ENCODE data around the gene OGFRL1. TPM values are rescaled to one million over a fixed set of nuclear protein-coding genes. Genes with fewer than 3 reads are reported as not detected.
"Not testable (repeated sequence)": the region's sequence is repeated elsewhere in the genome, so short reads cannot be mapped to it uniquely, and the experiment has no call there.

The OGFRL1 gene
- total RNA-seq, 3 donors from 2014 or later = 2.5 to 3.0 (median 2.7) TPM

DNA sequence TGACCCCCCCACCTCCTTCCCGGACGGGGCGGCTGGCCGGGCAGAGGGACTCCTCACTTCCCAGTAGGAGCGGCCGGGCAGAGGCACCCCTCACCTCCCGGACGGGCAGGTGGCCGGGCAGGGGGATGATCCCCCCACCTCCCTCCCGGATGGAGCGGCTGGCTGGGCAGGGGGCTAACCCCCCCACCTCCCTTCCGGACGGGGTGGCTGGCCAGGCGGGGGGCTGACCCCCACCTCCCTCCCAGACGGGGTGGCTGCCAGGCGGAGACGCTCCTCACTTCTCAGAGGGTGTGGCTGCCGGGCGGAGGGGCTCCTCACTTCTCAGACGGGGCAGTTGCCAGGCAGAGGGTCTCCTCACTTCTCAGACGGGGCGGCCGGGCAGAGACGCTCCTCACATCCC, 22.2 kb upstream of the OGFRL1 start:
- DNase-seq; H3K4me1 Mint-ChIP-seq (ENCODE audit: low read depth); H3K9me3 Mint-ChIP-seq; H3K27me3 Mint-ChIP-seq (ENCODE audit: low read depth); ATAC-seq; H3K4me3 Mint-ChIP-seq; H3K36me3 Mint-ChIP-seq (ENCODE audit: insufficient read depth): not testable (repeated sequence)

DNA sequence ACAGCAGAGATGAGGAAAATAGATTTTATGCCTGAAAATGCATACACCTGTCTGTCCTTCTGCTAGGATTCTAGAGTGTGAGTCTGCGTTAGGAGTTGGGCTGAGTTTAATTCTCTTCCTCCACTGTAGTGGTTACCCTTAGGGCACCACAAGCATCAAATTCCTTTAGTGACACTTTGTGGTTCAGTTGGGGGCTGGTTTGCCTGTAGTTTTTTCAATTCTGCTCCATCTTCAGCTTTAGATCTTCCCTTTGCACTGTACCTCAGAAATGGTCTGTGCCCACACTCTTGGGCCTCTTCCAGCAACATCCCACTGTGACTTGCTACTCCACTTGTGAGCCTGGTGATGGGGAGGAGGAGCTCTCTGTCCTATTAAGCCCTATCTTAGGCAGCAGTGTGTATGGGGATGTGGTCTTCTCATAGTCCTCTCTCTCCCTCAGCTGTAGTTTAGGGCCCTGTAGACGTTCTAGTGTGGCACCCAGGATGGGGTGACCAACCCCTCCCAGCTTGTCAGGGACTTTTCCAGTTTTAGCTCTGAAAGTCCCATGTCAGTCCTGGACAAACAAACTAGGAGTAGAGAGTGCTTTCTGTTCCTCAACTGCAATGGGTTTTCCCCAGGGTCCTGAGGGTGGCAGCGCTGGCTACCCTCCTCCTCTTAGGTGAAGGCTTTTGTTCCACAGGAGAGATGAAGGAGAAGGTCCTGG, 19.7 kb upstream of the OGFRL1 start:
- H3K4me1 Mint-ChIP-seq (ENCODE audit: low read depth) = peaks cover 5% of the 10 kb centered on the region
- DNase-seq (no peak), ATAC-seq (no peak)
- H3K4me3 Mint-ChIP-seq = no peak overlapping the region
- no peaks in the 10 kb centered on the region for H3K36me3 Mint-ChIP-seq (ENCODE audit: insufficient read depth)
- H3K9me3 Mint-ChIP-seq = peaks cover 10% of the 10 kb centered on the region
- H3K27me3 Mint-ChIP-seq (ENCODE audit: low read depth) = peaks cover 11% of the 10 kb centered on the region

DNA sequence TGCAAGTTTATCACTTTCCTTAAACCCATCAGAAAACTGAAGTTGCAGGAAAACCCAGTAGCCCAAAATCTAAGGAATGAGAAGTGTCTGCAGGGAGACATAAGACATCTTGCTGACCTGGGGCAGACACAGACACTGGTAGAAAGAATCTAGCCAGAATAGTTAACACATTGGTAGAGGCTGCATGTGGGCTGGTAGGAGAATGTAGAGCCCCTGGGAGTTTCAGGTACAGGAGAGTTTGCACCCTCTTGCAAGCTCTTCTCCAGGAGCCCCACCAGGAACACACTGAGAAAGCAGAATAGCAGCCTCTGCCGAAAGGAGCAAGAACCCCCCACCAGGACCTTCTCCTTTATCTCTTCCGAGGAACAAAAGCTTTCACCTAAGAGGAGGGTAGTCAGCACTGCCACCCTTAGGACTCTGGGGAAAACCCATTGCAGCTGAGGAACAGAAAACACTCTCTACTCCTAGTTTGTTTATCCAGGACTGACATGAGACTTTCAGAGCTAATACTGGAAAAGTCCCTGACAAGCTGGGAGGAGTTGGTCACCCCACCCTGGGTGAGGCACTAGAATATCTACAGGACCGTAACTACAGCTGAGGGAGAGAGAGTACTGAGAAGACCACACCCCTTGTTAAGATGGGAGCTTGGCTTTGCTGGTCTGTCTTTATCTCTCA, 10.5 kb upstream of the OGFRL1 start:
- Mint-ChIP-seq H3K9me3 (no peaks in the 10 kb centered on the region), H3K36me3 (ENCODE audit: insufficient read depth) (no peaks in the 10 kb centered on the region), H3K4me1 (ENCODE audit: low read depth) (no peaks in the 10 kb centered on the region), H3K27me3 (ENCODE audit: low read depth) (no peaks in the 10 kb centered on the region), H3K4me3 (no peak overlapping the region)
- DNase-seq = no peak
- ATAC-seq = no peak

DNA sequence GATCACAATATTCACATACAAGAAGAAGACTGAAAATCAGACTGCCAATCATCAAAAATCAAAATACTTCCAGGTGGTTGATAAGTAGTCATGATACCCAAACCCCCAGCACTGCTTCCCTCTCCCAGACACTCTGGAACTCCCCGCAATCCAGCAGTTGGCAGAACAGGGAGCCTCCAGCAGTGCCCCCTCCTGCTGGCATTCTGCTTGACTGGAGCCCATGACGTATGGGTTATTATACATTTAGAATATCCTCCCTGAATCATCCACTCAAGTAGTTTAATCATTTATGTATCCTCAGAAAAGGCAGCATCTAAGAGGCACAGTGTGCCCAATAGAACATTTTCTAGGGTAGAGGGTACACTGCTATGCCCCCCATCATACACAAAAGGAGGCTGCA, 9.3 kb upstream of the OGFRL1 start:
- H3K27me3 Mint-ChIP-seq (ENCODE audit: low read depth) = no peaks in the 10 kb centered on the region
- H3K4me3 Mint-ChIP-seq = no peak overlapping the region
- ATAC-seq (no peak), DNase-seq (no peak)
- H3K4me1 Mint-ChIP-seq (ENCODE audit: low read depth) = no peaks in the 10 kb centered on the region
- H3K9me3 Mint-ChIP-seq = no peaks in the 10 kb centered on the region
- no peaks in the 10 kb centered on the region for H3K36me3 Mint-ChIP-seq (ENCODE audit: insufficient read depth)

DNA sequence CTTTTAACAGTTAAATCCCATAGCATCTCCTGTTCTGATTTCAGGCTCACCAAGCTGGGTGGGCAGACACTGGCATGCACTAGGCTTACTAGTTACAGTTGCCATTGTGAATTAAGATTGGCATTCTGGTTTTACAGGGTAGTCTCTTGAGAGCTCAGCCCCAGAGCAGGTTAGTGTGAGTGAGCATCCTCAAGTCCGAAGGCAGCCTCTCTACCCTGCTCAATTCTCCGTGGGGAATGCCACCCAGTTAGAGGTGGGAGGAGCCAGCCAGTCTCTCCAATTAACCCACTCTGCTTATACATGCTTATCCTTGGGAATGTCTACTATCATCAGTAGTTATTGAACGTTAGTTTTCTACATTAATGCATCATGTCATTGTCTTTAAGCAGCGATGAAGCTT, 8.9 kb upstream of the OGFRL1 start:
- DNase-seq (no peak), ATAC-seq (no peak)
- no peaks in the 10 kb centered on the region for H3K9me3 Mint-ChIP-seq
- H3K4me3 Mint-ChIP-seq = no peak overlapping the region
- H3K4me1 Mint-ChIP-seq (ENCODE audit: low read depth) = no peaks in the 10 kb centered on the region
- no peaks in the 10 kb centered on the region for H3K36me3 Mint-ChIP-seq (ENCODE audit: insufficient read depth)
- no peaks in the 10 kb centered on the region for H3K27me3 Mint-ChIP-seq (ENCODE audit: low read depth)

DNA sequence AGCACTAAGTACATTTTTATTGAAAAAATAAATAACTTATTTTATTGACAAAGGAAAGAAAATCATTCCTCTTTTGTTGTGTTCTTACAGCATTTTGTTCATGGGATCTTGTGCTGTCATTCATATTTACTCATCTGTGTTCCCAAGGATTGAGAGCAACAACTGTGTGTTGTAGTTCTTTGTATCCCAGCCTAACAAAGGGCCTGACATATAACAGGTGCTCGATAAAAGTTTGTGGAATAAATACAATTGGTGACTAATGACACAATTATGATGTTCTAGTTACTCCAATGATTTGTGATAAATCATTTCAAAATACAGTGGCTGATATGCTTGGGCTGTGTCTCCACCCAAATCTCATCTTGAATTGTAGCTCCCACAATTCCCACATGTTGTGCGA, 7.9 kb upstream of the OGFRL1 start:
- Mint-ChIP-seq H3K36me3 (ENCODE audit: insufficient read depth) (no peaks in the 10 kb centered on the region), H3K9me3 (no peaks in the 10 kb centered on the region), H3K27me3 (ENCODE audit: low read depth) (no peaks in the 10 kb centered on the region), H3K4me3 (no peak overlapping the region), H3K4me1 (ENCODE audit: low read depth) (no peaks in the 10 kb centered on the region)
- ATAC-seq (no peak), DNase-seq (no peak)

DNA sequence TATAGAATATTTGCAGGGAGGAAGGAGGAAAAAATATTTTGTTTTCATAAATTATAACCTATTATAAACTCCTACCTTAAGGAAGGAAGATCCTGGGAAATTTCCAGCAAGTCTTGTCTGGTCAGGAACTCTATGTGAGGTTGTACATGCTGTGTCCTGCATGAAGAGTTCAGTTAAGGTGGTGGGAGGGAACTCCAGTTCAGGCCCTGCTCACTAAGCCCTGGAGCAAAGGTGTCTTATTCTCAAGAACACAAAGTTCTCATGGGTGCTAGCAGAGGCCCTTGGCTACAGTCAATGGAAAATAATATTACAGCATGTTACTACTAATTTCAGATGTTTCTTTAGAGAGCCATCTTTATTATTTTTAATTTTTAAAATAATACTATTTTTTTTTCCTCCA, 3.8 kb upstream of the OGFRL1 start:
- Mint-ChIP-seq H3K4me1 (ENCODE audit: low read depth) (peaks cover 15% of the 10 kb centered on the region), H3K27me3 (ENCODE audit: low read depth) (no peaks in the 10 kb centered on the region), H3K36me3 (ENCODE audit: insufficient read depth) (no peaks in the 10 kb centered on the region), H3K9me3 (no peaks in the 10 kb centered on the region), H3K4me3 (no peak overlapping the region)
- no peak for DNase-seq
- ATAC-seq = no peak

DNA sequence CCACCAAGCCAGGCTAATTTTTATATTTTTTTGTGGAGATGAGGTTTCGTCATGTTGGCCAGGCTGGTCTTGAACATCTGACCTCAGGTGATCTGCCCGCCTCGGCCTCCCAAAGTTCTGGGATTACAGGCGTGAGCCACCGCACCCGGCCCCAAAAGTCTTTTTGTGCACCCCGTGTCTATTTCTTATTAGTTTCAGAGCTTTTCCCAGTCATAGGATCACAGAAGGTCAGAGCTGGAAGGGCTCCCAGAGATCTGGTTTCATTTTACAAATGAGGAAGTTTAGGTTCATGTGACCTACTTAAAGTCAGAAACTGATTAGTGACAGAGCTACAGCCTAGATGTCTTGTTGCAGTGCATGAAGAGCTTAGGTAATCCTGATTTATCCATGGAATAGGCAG, 1.6 kb upstream of the OGFRL1 start:
- peaks cover 38% of the 10 kb centered on the region for H3K4me1 Mint-ChIP-seq (ENCODE audit: low read depth)
- DNase-seq (no peak), ATAC-seq (no peak)
- peak overlapping the region; percentile 77 for H3K4me3 Mint-ChIP-seq
- H3K9me3 Mint-ChIP-seq = no peaks in the 10 kb centered on the region
- H3K36me3 Mint-ChIP-seq (ENCODE audit: insufficient read depth) = no peaks in the 10 kb centered on the region
- H3K27me3 Mint-ChIP-seq (ENCODE audit: low read depth) = peaks cover 5% of the 10 kb centered on the region

DNA sequence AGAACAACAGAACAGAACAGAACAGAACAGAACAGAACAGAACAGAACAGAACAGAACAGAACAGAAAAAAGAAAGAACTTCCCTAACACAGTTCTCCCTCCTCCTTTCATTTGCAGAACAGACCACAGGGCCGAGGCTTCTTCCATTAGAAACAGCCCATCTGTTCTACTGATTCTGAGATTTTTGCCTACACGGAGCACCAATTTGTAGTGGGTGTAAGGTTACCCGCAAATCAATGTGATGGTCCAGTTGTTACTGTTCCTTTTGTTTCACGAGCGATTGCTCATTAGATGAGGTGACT, 734 bp upstream of the OGFRL1 start:
- peak overlapping the region; percentile 77 for H3K4me3 Mint-ChIP-seq
- H3K27me3 Mint-ChIP-seq (ENCODE audit: low read depth) = peaks cover 5% of the 10 kb centered on the region
- H3K4me1 Mint-ChIP-seq (ENCODE audit: low read depth) = peaks cover 40% of the 10 kb centered on the region
- no peaks in the 10 kb centered on the region for H3K36me3 Mint-ChIP-seq (ENCODE audit: insufficient read depth)
- DNase-seq = no peak
- no peak for ATAC-seq
- no peaks in the 10 kb centered on the region for H3K9me3 Mint-ChIP-seq

DNA sequence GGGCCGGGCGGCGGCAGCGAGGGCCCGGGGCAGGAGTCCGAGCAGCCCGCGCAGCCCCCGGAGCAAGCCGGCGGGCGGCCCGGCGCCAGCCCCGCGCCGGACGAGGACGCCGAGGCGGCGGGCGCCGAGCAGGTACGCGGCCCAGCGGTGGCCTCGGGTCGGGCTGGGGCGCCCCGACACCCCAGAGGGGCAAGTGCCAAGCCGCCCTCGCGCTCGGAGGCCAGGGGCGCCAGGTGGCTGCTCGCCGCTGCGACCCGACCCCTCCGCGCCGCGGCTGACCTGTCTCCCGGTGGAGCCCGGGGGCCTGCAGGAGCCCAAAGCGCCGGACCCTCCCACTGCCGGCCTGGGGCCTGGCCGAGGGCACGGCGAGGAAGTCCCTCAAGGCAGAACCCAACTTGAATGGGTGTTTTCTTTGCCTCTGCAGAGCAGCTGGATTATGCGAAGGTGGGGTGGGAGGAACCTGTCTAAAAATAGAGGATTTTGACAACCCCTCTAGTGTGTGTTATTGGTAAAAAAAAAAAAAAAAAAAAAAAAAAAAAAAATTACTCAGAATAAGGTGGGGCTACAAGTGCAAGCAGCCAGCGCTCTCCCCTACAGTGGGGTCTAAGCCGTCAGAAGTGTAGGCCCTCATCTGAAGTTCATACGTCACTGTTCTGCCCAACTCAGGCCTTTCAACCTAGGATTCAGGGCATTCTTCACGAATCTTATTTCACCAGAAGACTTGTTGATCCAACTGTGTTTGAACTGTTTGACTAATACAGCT, 609 bp downstream of the OGFRL1 start:
- ATAC-seq (peak; percentile 20 to 31), DNase-seq (no peak)
- Mint-ChIP-seq H3K27me3 (ENCODE audit: low read depth) (peaks cover 5% of the 10 kb centered on the region), H3K9me3 (no peaks in the 10 kb centered on the region), H3K4me1 (ENCODE audit: low read depth) (peaks cover 40% of the 10 kb centered on the region), H3K4me3 (peak overlapping the region; percentile 82), H3K36me3 (ENCODE audit: insufficient read depth) (peaks cover 9% of the 10 kb centered on the region)

DNA sequence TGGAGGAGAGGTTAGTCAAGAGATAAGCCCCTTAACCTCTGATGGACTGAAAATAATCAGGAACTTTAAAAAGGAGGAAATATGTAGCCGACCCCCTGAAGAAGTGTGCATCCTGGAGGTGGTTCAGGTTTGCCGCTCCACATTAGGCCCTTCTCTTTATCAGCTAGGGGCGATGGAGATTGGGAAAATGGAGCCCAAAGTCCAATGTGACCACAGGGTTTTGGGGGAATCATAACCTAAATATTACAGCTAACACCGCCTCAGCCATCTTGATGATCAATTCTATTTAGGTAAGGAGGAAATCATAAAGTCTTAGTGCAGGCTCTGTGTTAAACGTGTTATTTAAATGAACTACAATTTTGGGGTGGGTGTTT, 1.2 kb downstream of the OGFRL1 start:
- ATAC-seq = no peak

DNA sequence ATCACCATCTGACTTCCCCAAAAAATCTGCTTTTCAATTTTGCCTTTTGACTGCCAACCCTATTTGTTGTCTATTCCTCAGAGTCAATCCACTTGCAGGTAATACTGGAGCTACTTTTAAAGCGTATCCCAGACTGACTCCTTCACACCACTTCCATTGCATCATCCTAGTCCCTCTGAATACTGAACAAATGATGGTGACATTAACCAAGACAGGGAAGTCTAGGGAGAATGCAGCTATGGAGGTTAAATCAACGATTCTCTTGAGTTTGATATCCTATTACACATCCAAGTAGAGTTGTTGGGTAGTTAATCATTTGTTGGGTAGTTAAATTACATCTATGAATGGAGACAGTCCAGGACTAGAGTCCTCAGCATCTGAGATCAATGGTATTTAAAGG, 2.0 kb downstream of the OGFRL1 start:
- no peak for DNase-seq
- H3K4me3 Mint-ChIP-seq = peak overlapping the region; percentile 82

More for the DNA sequence above, 1.2 kb downstream of the OGFRL1 start:
- Mint-ChIP-seq H3K4me3 (peak overlapping the region; percentile 82), H3K9me3 (no peaks in the 10 kb centered on the region), H3K4me1 (ENCODE audit: low read depth) (peaks cover 40% of the 10 kb centered on the region), H3K27me3 (ENCODE audit: low read depth) (peaks cover 5% of the 10 kb centered on the region), H3K36me3 (ENCODE audit: insufficient read depth) (peaks cover 12% of the 10 kb centered on the region)
- no peak for DNase-seq

DNA sequence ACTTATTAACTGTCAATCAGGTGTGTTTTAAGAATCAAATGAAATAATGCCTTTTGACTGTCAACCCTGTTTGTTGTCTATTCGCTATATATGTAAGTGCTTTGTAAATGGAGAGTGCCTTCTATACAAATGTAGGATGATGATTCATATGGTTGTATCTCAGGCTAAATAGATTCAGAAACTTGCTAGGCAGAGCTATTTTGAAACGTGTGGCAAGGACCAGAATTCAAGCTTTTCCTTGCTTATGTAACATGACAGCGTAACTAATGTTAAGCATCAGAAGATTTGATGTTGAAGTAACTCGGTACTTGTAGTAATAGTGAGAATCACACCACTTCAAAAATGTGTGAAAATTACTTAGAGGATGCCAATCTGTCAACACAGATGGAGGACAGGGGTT, 3.4 kb downstream of the OGFRL1 start:
- Mint-ChIP-seq H3K4me1 (ENCODE audit: low read depth) (peaks cover 40% of the 10 kb centered on the region), H3K9me3 (no peaks in the 10 kb centered on the region), H3K27me3 (ENCODE audit: low read depth) (peaks cover 5% of the 10 kb centered on the region), H3K4me3 (no peak overlapping the region), H3K36me3 (ENCODE audit: insufficient read depth) (peaks cover 24% of the 10 kb centered on the region)
- DNase-seq = no peak
- no peak for ATAC-seq

More for the DNA sequence above, 2.0 kb downstream of the OGFRL1 start:
- Mint-ChIP-seq H3K36me3 (ENCODE audit: insufficient read depth) (peaks cover 18% of the 10 kb centered on the region), H3K4me1 (ENCODE audit: low read depth) (peaks cover 40% of the 10 kb centered on the region), H3K9me3 (no peaks in the 10 kb centered on the region), H3K27me3 (ENCODE audit: low read depth) (peaks cover 5% of the 10 kb centered on the region)
- ATAC-seq = no peak

DNA sequence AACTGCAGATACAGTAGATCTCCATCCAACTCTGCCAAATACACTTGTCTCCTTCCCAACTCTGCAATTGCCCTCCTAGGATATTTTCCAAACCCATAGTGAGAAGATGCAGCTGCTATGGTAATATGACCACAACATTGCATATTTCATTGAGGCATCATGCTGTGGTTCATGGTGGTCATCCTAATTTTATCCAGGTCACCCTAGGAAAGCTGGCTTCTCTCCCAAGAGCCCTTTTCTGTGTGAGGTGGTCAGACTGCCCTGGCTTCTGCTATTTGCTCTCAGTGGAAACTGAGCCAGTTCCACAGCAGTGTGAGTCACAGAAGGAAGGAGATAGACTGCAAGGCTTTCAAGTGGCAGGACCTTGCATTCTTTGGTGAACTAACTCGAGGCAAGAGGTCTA, 5.5 kb downstream of the OGFRL1 start:
- peaks cover 27% of the 10 kb centered on the region for H3K36me3 Mint-ChIP-seq (ENCODE audit: insufficient read depth)

DNA sequence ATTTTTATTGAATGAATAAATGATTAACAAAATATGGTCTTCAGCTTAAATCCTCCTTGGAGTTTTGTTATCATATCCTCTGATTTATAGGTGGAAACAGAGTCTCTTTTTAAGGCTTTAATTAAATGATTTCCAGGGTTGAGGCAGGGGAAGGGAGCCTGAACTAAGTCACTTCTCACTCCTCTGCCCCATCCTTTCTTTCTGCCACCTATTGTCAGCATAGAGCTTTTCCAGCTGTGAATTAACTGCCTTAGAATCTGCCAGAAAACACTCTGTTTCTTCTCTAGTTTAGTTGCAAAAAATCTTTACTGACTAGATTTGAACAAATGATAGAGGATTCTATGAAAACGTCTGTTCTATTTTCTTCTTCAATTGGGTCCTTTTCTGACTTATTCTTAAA, 9.8 kb downstream of the OGFRL1 start:
- Mint-ChIP-seq H3K27me3 (ENCODE audit: low read depth) (no peaks in the 10 kb centered on the region), H3K4me1 (ENCODE audit: low read depth) (no peaks in the 10 kb centered on the region), H3K36me3 (ENCODE audit: insufficient read depth) (peaks cover 36% of the 10 kb centered on the region), H3K4me3 (no peak overlapping the region), H3K9me3 (no peaks in the 10 kb centered on the region)
- ATAC-seq = no peak
- DNase-seq = no peak

More for the DNA sequence above, 5.5 kb downstream of the OGFRL1 start:
- ATAC-seq = no peak
- peaks cover 5% of the 10 kb centered on the region for H3K27me3 Mint-ChIP-seq (ENCODE audit: low read depth)
- peaks cover 28% of the 10 kb centered on the region for H3K4me1 Mint-ChIP-seq (ENCODE audit: low read depth)
- no peak overlapping the region for H3K4me3 Mint-ChIP-seq
- no peak for DNase-seq
- no peaks in the 10 kb centered on the region for H3K9me3 Mint-ChIP-seq

Measured in activated T-cell treated with anti-CD3 and anti-CD28 coated beads, Interleukin-2, amount 50 U/mL, for 4 hours (primary cell).